D721Med (cell line): ENCODE measurements around the gene OSBPL3.

ENCODE experiments used
- DNase-seq: peaks from one replicate; pipeline ENCODE4 v3.0.0; 2011; ENCODE audit warnings: low spot score; ENCODE audit not compliant: insufficient read length
- FAIRE-seq: peaks from 2 replicates; lab custom pipeline; 2011; peaks lifted over from hg19 to GRCh38; lab: Jason Lieb, UNC
- CTCF ChIP-seq: IDR thresholded peaks from 2 replicates; pipeline ENCODE4 v1.5.1; 2012; ENCODE audit warnings: mild to moderate bottlenecking, control low read depth; ENCODE audit not compliant: insufficient read depth; ENCODE audit errors: missing control alignments

OSBPL3 gene

GRCh38 chr7:24898691-24899090, 81.3 kb downstream of the OSBPL3 start:
- FAIRE-seq (no peak), DNase-seq (no peak)
- no peak for TF ChIP-seq CTCF

- FAIRE-seq (no peak), DNase-seq (no peak)
- TF ChIP-seq CTCF: no peak
These were observed 83.9 kb downstream of the OSBPL3 start for GRCh38 chr7:24896031-24896501.

GRCh38 chr7:24894429-24895221, 85.4 kb downstream of the OSBPL3 start:
- FAIRE-seq: no peak
- TF ChIP-seq CTCF: peak; percentile 17
- no peak for DNase-seq

GRCh38 chr7:24891311-24891735, 88.7 kb downstream of the OSBPL3 start:
- no peak for FAIRE-seq
- no peak for DNase-seq
- TF ChIP-seq CTCF: no peak

GRCh38 chr7:24889611-24890010, 90.4 kb downstream of the OSBPL3 start:
- DNase-seq (no peak), FAIRE-seq (no peak)
- TF ChIP-seq CTCF: no peak

- DNase-seq (no peak), FAIRE-seq (no peak)
- TF ChIP-seq CTCF: no peak
These were observed 91.3 kb downstream of the OSBPL3 start for GRCh38 chr7:24888653-24889052.

GRCh38 chr7:24885716-24886115, 94.3 kb downstream of the OSBPL3 start:
- no peak for FAIRE-seq
- no peak for DNase-seq
- TF ChIP-seq CTCF: no peak
